Sigmoid colon (tissue), 4 donors: Measurements from ENCODE around the gene AKAIN1.

ENCODE experiments used
- CTCF ChIP-seq, 4 experiments: fragments of 450-650 bp in 3 of 4; fragments of 200-600 bp in 1 of 4; IDR thresholded peaks; one replicate each; pipeline ENCODE4 v1.5.1; 2016 to 2019; ENCODE audit warnings: antibody characterized with exemption in 4 of 4, mild to moderate bottlenecking in 3 of 4, moderate library complexity in 2 of 4
- EP300 ChIP-seq, 4 donors: sonication (generic); formaldehyde crosslinking; IDR thresholded peaks; one replicate each; pipeline ENCODE4 v1.6.1; 2017; ENCODE audit warnings: antibody characterized with exemption in 4 of 4
- POLR2A ChIP-seq, 2 donors: fragments of 450-650 bp; IDR thresholded peaks; one replicate each; pipeline ENCODE4 v1.6.1; 2016; ENCODE audit warnings: antibody characterized with exemption in 2 of 2, mild to moderate bottlenecking in 2 of 2, moderate library complexity in 2 of 2
- POLR2AphosphoS5 ChIP-seq, 4 donors: sonication (generic); formaldehyde crosslinking; IDR thresholded peaks; one replicate each; pipeline ENCODE4 v1.6.1; 2017; ENCODE audit warnings: antibody characterized with exemption in 4 of 4

DNA sequence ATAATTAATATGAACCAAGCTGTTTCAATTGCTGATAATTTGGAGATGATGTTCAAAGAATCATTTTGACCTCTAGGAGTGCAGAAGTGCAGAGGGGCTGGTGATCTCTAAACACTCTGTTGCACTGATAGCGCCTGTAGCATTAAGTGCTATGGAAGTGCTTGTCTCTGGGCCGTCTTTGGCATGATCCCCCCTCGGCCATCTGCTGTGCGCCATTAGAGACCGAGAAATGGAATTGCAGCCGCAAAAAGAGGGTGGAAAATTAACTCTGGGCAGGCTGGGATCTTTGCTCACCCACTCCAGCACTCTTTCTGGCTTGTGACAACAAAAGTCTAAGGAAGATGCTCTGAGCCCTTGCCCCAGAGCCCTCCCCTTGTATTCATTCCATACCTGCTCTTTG is 23.4 kb downstream of the AKAIN1 start:
- TF ChIP-seq CTCF (IDR thresholded peaks at IDR 0.05) (no peak), POLR2AphosphoS5 (IDR thresholded peaks at IDR 0.05) (no peak), POLR2A (IDR thresholded peaks at IDR 0.05) (no peak), EP300 (IDR thresholded peaks at IDR 0.05) (no peak)
